Adrenal gland (tissue), 5 donors: ENCODE results near the gene C2CD2L.

Source experiments
- POLR2A ChIP-seq, 2 donors: fragments of 450-650 bp; IDR thresholded peaks; one replicate each; pipeline ENCODE4 v1.6.1; 2017; ENCODE audit warnings: antibody characterized with exemption in 2 of 2, mild to moderate bottlenecking in 2 of 2, moderate library complexity in 1 of 2
- TF ChIP-seq, protein P1 (sequence below), 6 experiments: fragments of 450-650 bp in 4 of 6; fragments of 200-600 bp in 2 of 6; sonication (generic) in 1 of 6; IDR thresholded peaks; 1 replicate in 5 of 6; 2 replicates in 1 of 6; pipeline versions ENCODE4 v1.5.1 to v1.8.0; 2016 to 2021; ENCODE audit warnings: antibody characterized with exemption in 6 of 6, mild to moderate bottlenecking in 2 of 6, moderate library complexity in 1 of 6
- donor health status: DM: no; HTN: no; CAD: no.

GRCh38 chr11:119088406-119088805 is 18.7 kb upstream of the C2CD2L start:
- TF ChIP-seq, protein P1, sequence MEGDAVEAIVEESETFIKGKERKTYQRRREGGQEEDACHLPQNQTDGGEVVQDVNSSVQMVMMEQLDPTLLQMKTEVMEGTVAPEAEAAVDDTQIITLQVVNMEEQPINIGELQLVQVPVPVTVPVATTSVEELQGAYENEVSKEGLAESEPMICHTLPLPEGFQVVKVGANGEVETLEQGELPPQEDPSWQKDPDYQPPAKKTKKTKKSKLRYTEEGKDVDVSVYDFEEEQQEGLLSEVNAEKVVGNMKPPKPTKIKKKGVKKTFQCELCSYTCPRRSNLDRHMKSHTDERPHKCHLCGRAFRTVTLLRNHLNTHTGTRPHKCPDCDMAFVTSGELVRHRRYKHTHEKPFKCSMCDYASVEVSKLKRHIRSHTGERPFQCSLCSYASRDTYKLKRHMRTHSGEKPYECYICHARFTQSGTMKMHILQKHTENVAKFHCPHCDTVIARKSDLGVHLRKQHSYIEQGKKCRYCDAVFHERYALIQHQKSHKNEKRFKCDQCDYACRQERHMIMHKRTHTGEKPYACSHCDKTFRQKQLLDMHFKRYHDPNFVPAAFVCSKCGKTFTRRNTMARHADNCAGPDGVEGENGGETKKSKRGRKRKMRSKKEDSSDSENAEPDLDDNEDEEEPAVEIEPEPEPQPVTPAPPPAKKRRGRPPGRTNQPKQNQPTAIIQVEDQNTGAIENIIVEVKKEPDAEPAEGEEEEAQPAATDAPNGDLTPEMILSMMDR (IDR thresholded peaks at IDR 0.05): no peak
- no peak for TF ChIP-seq POLR2A (IDR thresholded peaks at IDR 0.05)
